Osteoblast (primary cell): Measurements from ENCODE around the gene AKAP12. TPM values are rescaled to one million over a fixed set of nuclear protein-coding genes. Genes with fewer than 3 reads are reported as not detected.

Source experiments
- DNase-seq: peaks from one replicate; pipeline ENCODE4 v3.0.0; 2011; ENCODE audit warnings: low spot score, mixed read lengths; ENCODE audit not compliant: insufficient read length; ENCODE audit errors: missing footprints
- H2AFZ ChIP-seq: 2 replicates; pipeline ENCODE4 v1.6.0; 2011; ENCODE audit warnings: mild to moderate bottlenecking, low read length
- H3K27ac ChIP-seq: 2 replicates; pipeline ENCODE4 v1.5.1; 2011; ENCODE audit warnings: mild to moderate bottlenecking, low read depth, low read length, moderate library complexity
- H3K27me3 ChIP-seq: 2 replicates; pipeline ENCODE4 v1.6.0; 2012; ENCODE audit warnings: mild to moderate bottlenecking, control low read depth, inconsistent platforms, low read length, moderate library complexity; ENCODE audit not compliant: insufficient read depth
- H3K36me3 ChIP-seq: 2 replicates; pipeline ENCODE4 v1.5.1; 2011; ENCODE audit warnings: mild to moderate bottlenecking, low read length, control low read depth, moderate library complexity; ENCODE audit not compliant: insufficient read depth
- H3K4me1 ChIP-seq: 2 replicates; pipeline ENCODE4 v1.5.1; 2011; ENCODE audit warnings: mild to moderate bottlenecking, low read length, control low read depth, moderate library complexity; ENCODE audit not compliant: insufficient read depth
- H3K4me2 ChIP-seq: 2 replicates; pipeline ENCODE4 v1.6.0; 2011; ENCODE audit warnings: mild to moderate bottlenecking, low read length; ENCODE audit not compliant: insufficient read depth
- H3K4me3 ChIP-seq: fragments of 200-600 bp; sonication (generic); 3 replicates; pipeline ENCODE4 v1.5.1; 2012; ENCODE audit warnings: mild to moderate bottlenecking, low read length, inconsistent platforms; ENCODE audit not compliant: insufficient read depth
- H3K79me2 ChIP-seq: 2 replicates; pipeline ENCODE4 v1.6.0; 2012; ENCODE audit warnings: mild to moderate bottlenecking, low read length, control low read depth, inconsistent platforms; ENCODE audit not compliant: insufficient read depth
- H3K9me3 ChIP-seq: 2 replicates; pipeline ENCODE4 v1.5.1; 2011; ENCODE audit warnings: low read depth, low read length, control low read depth
- H4K20me1 ChIP-seq: 2 replicates; pipeline ENCODE4 v1.6.0; 2012; ENCODE audit warnings: mild to moderate bottlenecking, low read length, control low read depth; ENCODE audit not compliant: insufficient read depth
- CTCF ChIP-seq: IDR thresholded peaks from 2 replicates; pipeline ENCODE4 v1.5.1; 2011; ENCODE audit warnings: mild to moderate bottlenecking, low read depth, low read length, moderate library complexity; ENCODE audit errors: extremely low read depth
- total RNA-seq: library from RNA; depleted of rRNA; stranded (reverse); fragments of >200 nt; gene quantifications from 2 replicates; pipeline ENCODE4 v1.2.3, GENCODE V29; 2012

Gene AKAP12
- total RNA-seq, 1 donor, result 67.3 TPM

GRCh38 chr6:151248295-151248694 is 8.5 kb downstream of the AKAP12 start:
- Histone ChIP-seq H3K4me1 (no peaks in the 10 kb centered on the region), H3K79me2 (no peaks in the 10 kb centered on the region), H3K27ac (no peak overlapping the region), H4K20me1 (no peaks in the 10 kb centered on the region), H3K4me2 (no peak overlapping the region), H3K27me3 (no peaks in the 10 kb centered on the region), H3K9me3 (no peaks in the 10 kb centered on the region), H3K4me3 (no peak overlapping the region), H2AFZ (no peak overlapping the region), H3K36me3 (no peaks in the 10 kb centered on the region)
- DNase-seq, result no peak
- TF ChIP-seq CTCF, result no peak

GRCh38 chr6:151252634-151253033 is 12.9 kb downstream of the AKAP12 start:
- Histone ChIP-seq H3K9me3 (no peaks in the 10 kb centered on the region), H4K20me1 (no peaks in the 10 kb centered on the region), H2AFZ (no peak overlapping the region), H3K4me3 (no peak overlapping the region), H3K27ac (no peak overlapping the region), H3K36me3 (no peaks in the 10 kb centered on the region), H3K4me2 (no peak overlapping the region), H3K4me1 (peaks cover 8% of the 10 kb centered on the region), H3K79me2 (no peaks in the 10 kb centered on the region), H3K27me3 (no peaks in the 10 kb centered on the region)
- no peak for TF ChIP-seq CTCF
- DNase-seq, result no peak

GRCh38 chr6:151254451-151255081 is 14.8 kb downstream of the AKAP12 start:
- Histone ChIP-seq H3K27me3 (no peaks in the 10 kb centered on the region), H3K4me1 (peaks cover 12% of the 10 kb centered on the region), H3K36me3 (no peaks in the 10 kb centered on the region), H2AFZ (no peak overlapping the region), H3K9me3 (no peaks in the 10 kb centered on the region), H3K27ac (peak overlapping the region; percentile 37), H3K4me3 (no peak overlapping the region), H3K79me2 (no peaks in the 10 kb centered on the region), H4K20me1 (no peaks in the 10 kb centered on the region), H3K4me2 (no peak overlapping the region)
- peak; percentile 86 for DNase-seq
- TF ChIP-seq CTCF, result no peak

GRCh38 chr6:151255811-151256210 is 16.0 kb downstream of the AKAP12 start:
- H3K9me3 ChIP-seq, result no peaks in the 10 kb centered on the region
- no peak for DNase-seq
- H3K4me3 ChIP-seq, result no peak overlapping the region
- H3K27ac ChIP-seq, result no peak overlapping the region
- no peaks in the 10 kb centered on the region for H3K79me2 ChIP-seq
- no peaks in the 10 kb centered on the region for H3K27me3 ChIP-seq
- no peak overlapping the region for H3K4me2 ChIP-seq
- TF ChIP-seq CTCF, result no peak
- H3K4me1 ChIP-seq, result peaks cover 12% of the 10 kb centered on the region
- H4K20me1 ChIP-seq, result no peaks in the 10 kb centered on the region
- H2AFZ ChIP-seq, result no peak overlapping the region
- no peaks in the 10 kb centered on the region for H3K36me3 ChIP-seq
